Adrenal gland (tissue), 19 donors: ENCODE data around the gene UBE2A. TPM values are rescaled to one million over a fixed set of nuclear protein-coding genes. Genes with fewer than 3 reads are reported as not detected.

Experiments used
- DNase-seq, 7 donors: peaks; one replicate each; pipeline ENCODE4 v3.0.0-alpha.2; 2019 to 2020
- H3K27ac ChIP-seq, 5 donors: fragments of 200-600 bp; sonication (generic) in 4 of 5; 1 replicate in 3 of 5; 2 replicates in 2 of 5; pipeline versions ENCODE4 v1.5.1 to v1.8.0; 2016 to 2020; ENCODE audit warnings: mild to moderate bottlenecking in 1 of 5
- H3K27me3 ChIP-seq: fragments of 200-600 bp; 2 replicates; pipeline ENCODE4 v1.8.0; 2021
- H3K36me3 ChIP-seq, 2 donors: fragments of 200-600 bp; replicated peaks in 1 of 2; 1 replicate in 1 of 2; 2 replicates in 1 of 2; pipeline versions ENCODE4 v1.5.1 to v1.8.0; 2018 to 2022
- H3K4me1 ChIP-seq, 2 donors: fragments of 200-600 bp; replicated peaks in 1 of 2; 1 replicate in 1 of 2; 2 replicates in 1 of 2; pipeline versions ENCODE4 v1.5.1 to v1.8.0; 2018 to 2021
- H3K4me3 ChIP-seq, 4 donors: fragments of 200-600 bp; sonication (generic) in 3 of 4; one replicate each; pipeline ENCODE4 v1.5.1; 2016 to 2018
- H3K9me3 ChIP-seq, 3 donors: fragments of 200-600 bp; sonication (generic) in 1 of 3; replicated peaks in 1 of 3; 1 replicate in 2 of 3; 2 replicates in 1 of 3; pipeline versions ENCODE4 v1.5.1 to v1.8.0; 2016 to 2021
- POLR2A ChIP-seq, 2 donors: fragments of 450-650 bp; IDR thresholded peaks; one replicate each; pipeline ENCODE4 v1.6.1; 2017; ENCODE audit warnings: antibody characterized with exemption in 2 of 2, mild to moderate bottlenecking in 2 of 2, moderate library complexity in 1 of 2
- WGBS, 4 donors: extraction: QIAGEN DNeasy Blood & Tissue Kit in 2 of 4; methylation state at CpG; one replicate each; pipeline versions ENCODE4 v1.1.5 to v1.1.7; 2013 to 2017; 5-methylcytosine and 5-hydroxymethylcytosine counted together
- intact Hi-C, 2 donors: fragments of 100-400 bp; cut with DNase I; formaldehyde crosslinking; loops; one replicate each; pipeline versions ENCODE4 v1.14.1 to v1.15.0; 2022 to 2023
- long read RNA-seq, 10 donors: library from polyadenylated mRNA in 3 of 10; unstranded in 2 of 10; stranded (forward) in 1 of 10; transcript quantifications; one replicate each; pipeline ENCODE4 v2.0.0 and lab custom pipeline, GENCODE V29; 2021 to 2026
- polyA plus RNA-seq, 3 donors: library from polyadenylated mRNA; stranded (reverse); fragments of 200-250 nt in 2 of 3; fragments of 350-450 nt in 1 of 3; fragmentation: Illumina TruSeq in 1 of 3; extraction: RNeasy Lipid Tissue Mini Kit (QIAGEN cat#74804) in 1 of 3; gene quantifications; one replicate each; pipeline ENCODE4 v1.2.3, GENCODE V29; 2013 to 2014
- total RNA-seq, 9 donors: library from RNA; depleted of rRNA in 4 of 9; stranded (reverse); fragments of >200 nt in 4 of 9; fragments of 120-200 nt in 1 of 9; fragmentation: NEBNext Ultra II Directional in 1 of 9; extraction: Animal tissue kit (Norgen Biotek cat#: 25700) in 1 of 9; gene quantifications; one replicate each; pipeline versions ENCODE4 v1.1.0 to v1.2.4, GENCODE V29; 2013 to 2023
- TF ChIP-seq, protein P1 (sequence below), 6 experiments: fragments of 450-650 bp in 4 of 6; fragments of 200-600 bp in 2 of 6; sonication (generic) in 1 of 6; IDR thresholded peaks; 1 replicate in 5 of 6; 2 replicates in 1 of 6; pipeline versions ENCODE4 v1.5.1 to v1.8.0; 2016 to 2021; ENCODE audit warnings: antibody characterized with exemption in 6 of 6, mild to moderate bottlenecking in 2 of 6, moderate library complexity in 1 of 6
- donor health status: healthy with polysubstance abuse.
- donor health status: Bipolar disorder and iron deficiency.
- donor health status: DM: yes; HTN: yes; CAD: no.
- donor health status: DM: no; HTN: no; CAD: no.
- donor health status: DM: no; HTN: no; CAD: no.
- donor health status: DM: yes; HTN: yes; CAD: no.

The UBE2A gene
- 10 to 100 TPM; 18.3 to 43.1 (median 35.6) TPM for total RNA-seq
- polyA plus RNA-seq = 10 to 100 TPM; 31.2 to 88.4 (median 33.2) TPM
- long read RNA-seq, donor 1, transcript UBE2A-202 (6 exons, 1,874 nt) = major isoform, 18 of 158 reads
- long read RNA-seq, donor 1, partial matches to known transcripts = 112 of 158 reads
- long read RNA-seq, donor 1, other reads (novel, unspliced or antisense) = 22 of 158 reads
- long read RNA-seq, donor 2, transcript UBE2A-202 (6 exons, 1,874 nt) = major isoform, 16 of 25 reads
- long read RNA-seq, donor 2, partial matches to known transcripts = 0 of 25 reads
- long read RNA-seq, donor 2, other reads (novel, unspliced or antisense) = 0 of 25 reads
- long read RNA-seq, donor 3, transcript UBE2A-202 (6 exons, 1,874 nt) = major isoform, 14 of 26 reads
- long read RNA-seq, donor 3, partial matches to known transcripts = 0 of 26 reads
- long read RNA-seq, donor 3, other reads (novel, unspliced or antisense) = 7 of 26 reads
- long read RNA-seq, donor 4, transcript UBE2A-202 (6 exons, 1,874 nt) = major isoform, 23 of 30 reads
- long read RNA-seq, donor 4, partial matches to known transcripts = 2 of 30 reads
- long read RNA-seq, donor 4, other reads (novel, unspliced or antisense) = 1 of 30 reads
- long read RNA-seq, donor 5, transcript UBE2A-202 (6 exons, 1,874 nt) = major isoform, 54 of 69 reads
- long read RNA-seq, donor 5, transcript UBE2A-206 (5 exons, 1,381 nt) = minor isoform, 8 of 69 reads
- long read RNA-seq, donor 5, partial matches to known transcripts = 1 of 69 reads
- long read RNA-seq, donor 5, other reads (novel, unspliced or antisense) = 1 of 69 reads
- long read RNA-seq, donor 6, transcript UBE2A-202 (6 exons, 1,874 nt) = major isoform, 17 of 23 reads
- long read RNA-seq, donor 6, partial matches to known transcripts = 0 of 23 reads
- long read RNA-seq, donor 6, other reads (novel, unspliced or antisense) = 1 of 23 reads
- long read RNA-seq, donor 7, transcript UBE2A-202 (6 exons, 1,874 nt) = major isoform, 8 of 13 reads
- long read RNA-seq, donor 7, partial matches to known transcripts = 0 of 13 reads
- long read RNA-seq, donor 7, other reads (novel, unspliced or antisense) = 0 of 13 reads
- long read RNA-seq, donor 8, transcript UBE2A-202 (6 exons, 1,874 nt) = major isoform, 20 of 32 reads
- long read RNA-seq, donor 8, transcript UBE2A-206 (5 exons, 1,381 nt) = minor isoform, 5 of 32 reads
- long read RNA-seq, donor 8, partial matches to known transcripts = 0 of 32 reads
- long read RNA-seq, donor 8, other reads (novel, unspliced or antisense) = 0 of 32 reads
- long read RNA-seq, donor 9, transcript UBE2A-202 (6 exons, 1,874 nt) = major isoform, 15 of 20 reads
- long read RNA-seq, donor 9, partial matches to known transcripts = 0 of 20 reads
- long read RNA-seq, donor 9, other reads (novel, unspliced or antisense) = 0 of 20 reads
- long read RNA-seq, donor 10, transcript UBE2A-202 (6 exons, 1,874 nt) = major isoform, 6 of 52 reads
- long read RNA-seq, donor 10, partial matches to known transcripts = 35 of 52 reads
- long read RNA-seq, donor 10, other reads (novel, unspliced or antisense) = 6 of 52 reads

DNA sequence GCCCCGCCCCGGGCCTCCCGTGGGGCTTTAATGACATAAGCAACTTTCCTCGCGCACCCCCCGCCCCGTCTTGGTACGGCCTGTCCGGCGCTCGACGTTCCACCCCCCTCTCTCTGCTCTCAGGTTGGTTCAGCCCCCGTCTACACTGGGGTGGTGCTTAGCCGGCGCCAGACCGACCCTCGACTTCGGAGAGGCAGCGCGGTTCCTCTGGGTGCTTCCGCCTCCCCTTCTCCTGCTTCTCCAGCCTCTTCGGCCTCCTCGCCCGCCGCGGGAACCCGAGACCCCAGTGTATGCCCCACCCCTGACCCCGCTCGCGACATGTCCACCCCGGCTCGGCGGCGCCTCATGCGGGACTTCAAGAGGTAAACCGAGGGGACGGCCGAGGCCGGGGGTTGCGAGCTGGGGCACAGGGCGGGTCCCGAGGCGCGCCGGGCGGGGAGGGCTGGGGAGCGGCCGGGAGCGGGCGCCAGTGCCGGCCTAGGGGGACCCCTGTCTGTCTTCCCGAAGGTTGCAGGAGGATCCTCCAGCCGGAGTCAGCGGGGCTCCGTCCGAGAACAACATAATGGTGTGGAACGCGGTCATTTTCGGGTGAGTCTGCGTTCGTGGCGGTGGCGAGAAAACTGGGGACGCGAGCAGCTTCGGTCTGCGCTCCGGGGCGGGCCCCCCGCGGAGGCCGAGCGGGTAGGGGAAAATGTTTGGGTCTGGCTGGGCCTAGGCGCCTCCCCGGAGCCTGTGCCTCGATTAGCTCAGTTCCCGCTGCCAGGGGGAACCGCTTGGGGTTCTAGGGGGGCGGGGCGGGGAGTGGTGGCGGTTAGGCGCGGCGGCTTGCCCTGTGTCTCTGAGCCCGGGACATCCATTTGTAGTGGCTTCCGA, at the start of gene UBE2A:
Gene UBE2A, plus strand, starts transcription at position 170 of the 873 bp plus-strand sequence. Its CDS starts 149 bp downstream, at position 319.
- TF ChIP-seq, protein P1, sequence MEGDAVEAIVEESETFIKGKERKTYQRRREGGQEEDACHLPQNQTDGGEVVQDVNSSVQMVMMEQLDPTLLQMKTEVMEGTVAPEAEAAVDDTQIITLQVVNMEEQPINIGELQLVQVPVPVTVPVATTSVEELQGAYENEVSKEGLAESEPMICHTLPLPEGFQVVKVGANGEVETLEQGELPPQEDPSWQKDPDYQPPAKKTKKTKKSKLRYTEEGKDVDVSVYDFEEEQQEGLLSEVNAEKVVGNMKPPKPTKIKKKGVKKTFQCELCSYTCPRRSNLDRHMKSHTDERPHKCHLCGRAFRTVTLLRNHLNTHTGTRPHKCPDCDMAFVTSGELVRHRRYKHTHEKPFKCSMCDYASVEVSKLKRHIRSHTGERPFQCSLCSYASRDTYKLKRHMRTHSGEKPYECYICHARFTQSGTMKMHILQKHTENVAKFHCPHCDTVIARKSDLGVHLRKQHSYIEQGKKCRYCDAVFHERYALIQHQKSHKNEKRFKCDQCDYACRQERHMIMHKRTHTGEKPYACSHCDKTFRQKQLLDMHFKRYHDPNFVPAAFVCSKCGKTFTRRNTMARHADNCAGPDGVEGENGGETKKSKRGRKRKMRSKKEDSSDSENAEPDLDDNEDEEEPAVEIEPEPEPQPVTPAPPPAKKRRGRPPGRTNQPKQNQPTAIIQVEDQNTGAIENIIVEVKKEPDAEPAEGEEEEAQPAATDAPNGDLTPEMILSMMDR (IDR thresholded peaks at IDR 0.05) = peak in 4 of 6 experiments; percentile 22 to 42 (median 28)
- TF ChIP-seq POLR2A (IDR thresholded peaks at IDR 0.05) = peak; percentile 77 to 85
- peaks cover 0 to 10% of the 10 kb centered on the region in 2 donors for H3K4me1 ChIP-seq
- H3K27ac ChIP-seq = peak within 1 kb of the TSS; percentile 69 to 94 (median 90)
- intact Hi-C loops = no loop called here
- 1 to 59% (median 28%) methylated on average over 46 to 80 of the region's 86 CpGs; no CpG with 5 or more reads in 1 of the 4 donors for WGBS, 4 donors
- peak; percentile 89 to 94 (median 92) for DNase-seq
- no peaks in the 10 kb centered on the region for H3K36me3 ChIP-seq
- H3K9me3 ChIP-seq = no peaks in the 10 kb centered on the region
- no peaks in the 10 kb centered on the region for H3K27me3 ChIP-seq
- peak within 1 kb of the TSS in 3 of 4 donors; percentile 14 to 51 (median 51) for H3K4me3 ChIP-seq

DNA sequence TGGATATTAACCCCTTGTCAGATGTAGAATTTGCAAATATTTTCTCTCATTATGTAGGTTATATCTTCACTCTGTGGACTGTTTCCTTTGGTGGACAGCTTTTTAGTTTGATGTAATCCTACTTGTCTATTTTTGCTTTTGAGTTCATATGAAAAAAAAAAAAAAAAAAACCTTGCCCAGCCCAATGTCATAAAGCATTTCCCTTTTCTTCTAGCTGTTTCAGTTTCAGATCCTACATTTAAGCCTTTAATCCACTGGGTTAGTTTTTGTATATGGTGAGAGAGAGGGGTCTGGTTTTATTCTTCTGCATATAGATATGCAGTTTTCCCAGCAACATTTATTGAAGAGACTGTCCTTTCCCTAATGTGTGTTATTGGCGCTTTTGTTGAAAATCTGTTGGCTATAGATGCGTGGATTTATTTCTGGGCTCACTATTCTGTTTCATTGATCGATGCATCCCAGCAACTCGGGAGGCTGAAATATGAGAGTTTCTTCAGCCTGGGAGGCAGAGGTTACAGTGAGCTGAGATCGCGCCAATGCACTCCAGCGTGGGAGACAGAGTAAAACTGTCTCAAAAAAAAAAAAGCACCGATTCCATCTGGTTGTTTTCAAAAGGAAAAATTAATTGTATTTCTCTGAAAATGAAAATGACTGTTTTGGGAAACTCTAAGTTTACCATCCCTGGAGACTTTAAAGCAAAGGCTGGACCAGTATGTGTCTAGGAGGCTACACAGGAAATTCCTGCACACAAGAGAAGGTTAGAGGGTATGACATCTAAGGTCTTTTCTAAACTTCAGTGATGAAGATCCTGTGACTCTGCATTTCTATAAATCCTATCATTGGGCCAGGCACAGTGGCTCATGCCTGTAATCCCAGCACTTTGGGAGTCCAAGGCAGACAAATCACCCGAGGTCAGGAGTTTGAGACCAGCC, 44.8 kb upstream of the UBE2A start:
- Histone ChIP-seq H3K9me3 (no peaks in the 10 kb centered on the region), H3K27me3 (no peaks in the 10 kb centered on the region), H3K4me3 (no peak overlapping the region), H3K36me3 (no peaks in the 10 kb centered on the region), H3K4me1 (no peaks in the 10 kb centered on the region), H3K27ac (no peak overlapping the region)
- WGBS, 4 donors = 58 to 76% (median 68%) methylated on average over 8 to 9 of the region's 9 CpGs
- TF ChIP-seq, protein P1 (IDR thresholded peaks at IDR 0.05) = no peak
- intact Hi-C loops = no loop called here
- DNase-seq = no peak

DNA sequence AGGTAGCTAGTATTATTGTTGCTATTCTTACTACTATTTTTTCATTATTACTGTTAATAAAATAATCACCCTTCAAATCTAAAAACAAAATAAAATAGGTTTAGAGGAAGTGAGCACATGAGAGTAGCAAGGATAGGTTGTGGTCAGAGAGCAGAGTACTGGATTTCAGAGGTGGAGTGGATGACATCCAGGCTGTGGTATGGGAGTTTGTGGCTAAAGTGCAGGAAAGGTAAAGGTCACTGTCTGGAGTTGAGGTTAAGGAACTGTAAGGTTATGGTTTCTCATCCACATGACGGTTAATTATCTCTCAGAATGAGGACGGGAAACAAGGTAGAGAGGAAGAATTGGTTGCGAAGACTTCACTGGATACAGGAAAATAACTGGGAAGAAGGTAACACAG, 36.9 kb upstream of the UBE2A start:
- no peak for DNase-seq
- no peak overlapping the region for H3K4me3 ChIP-seq
- TF ChIP-seq POLR2A (IDR thresholded peaks at IDR 0.05) = no peak
- 54 to 90% (median 64%) methylated on average over 3 of the region's 3 CpGs for WGBS, 4 donors
- no peaks in the 10 kb centered on the region for H3K27me3 ChIP-seq
- no peaks in the 10 kb centered on the region for H3K9me3 ChIP-seq
- peaks cover 0 to 4% of the 10 kb centered on the region in 2 donors for H3K36me3 ChIP-seq
- H3K27ac ChIP-seq = no peak overlapping the region
- intact Hi-C loops = no loop called here
- H3K4me1 ChIP-seq = no peaks in the 10 kb centered on the region
